ENCODE results near the gene FUNDC2. TPM values are rescaled to one million over a fixed set of nuclear protein-coding genes. Genes with fewer than 3 reads are reported as not detected.

FUNDC2 gene
- total and polyA plus RNA-seq, 2 of the 13 experiments (the other 11 are each of a cell fraction or from before 2014, with no cell fraction given), result 65.3 to 109 TPM

DNA sequence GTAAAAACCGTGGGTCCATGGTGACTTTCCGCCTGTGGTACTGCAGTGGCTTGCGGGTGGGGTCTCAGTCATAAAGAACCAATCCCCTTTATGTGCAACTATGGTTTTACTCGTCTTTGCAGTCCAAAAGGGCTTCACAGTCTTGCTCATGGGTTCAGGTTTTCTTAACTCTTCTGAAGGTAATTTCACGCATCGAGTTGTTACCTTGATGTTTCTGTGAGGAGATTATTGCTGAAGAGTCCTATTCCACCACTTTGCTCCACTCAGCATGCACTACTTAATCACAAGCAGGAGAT is 45.6 kb upstream of the FUNDC2 start:
- H4K20me1 ChIP-seq (ENCODE audit: insufficient read depth, low read length), result no peaks in the 10 kb centered on the region
- intact Hi-C loops (cut with micrococcal nuclease; ENCODE audit: unreplicated experiment), result loop anchor here (1.0 to 2.0 kb wide), 2 partner anchors 76 to 168 kb away; no protein-coding TSS in a partner anchor
- H3K27me3 ChIP-seq (ENCODE audit: control insufficient read depth in 1 of 2, insufficient read depth in 2 of 2, low read length in 2 of 2), result no peaks in the 10 kb centered on the region
- FAIRE-seq, result no peak
- TF ChIP-seq HES4 (CRISPR knock-in tag; IDR thresholded peaks at IDR 0.05; ENCODE audit: borderline replicate concordance), result no peak
- TF ChIP-seq, protein P1, sequence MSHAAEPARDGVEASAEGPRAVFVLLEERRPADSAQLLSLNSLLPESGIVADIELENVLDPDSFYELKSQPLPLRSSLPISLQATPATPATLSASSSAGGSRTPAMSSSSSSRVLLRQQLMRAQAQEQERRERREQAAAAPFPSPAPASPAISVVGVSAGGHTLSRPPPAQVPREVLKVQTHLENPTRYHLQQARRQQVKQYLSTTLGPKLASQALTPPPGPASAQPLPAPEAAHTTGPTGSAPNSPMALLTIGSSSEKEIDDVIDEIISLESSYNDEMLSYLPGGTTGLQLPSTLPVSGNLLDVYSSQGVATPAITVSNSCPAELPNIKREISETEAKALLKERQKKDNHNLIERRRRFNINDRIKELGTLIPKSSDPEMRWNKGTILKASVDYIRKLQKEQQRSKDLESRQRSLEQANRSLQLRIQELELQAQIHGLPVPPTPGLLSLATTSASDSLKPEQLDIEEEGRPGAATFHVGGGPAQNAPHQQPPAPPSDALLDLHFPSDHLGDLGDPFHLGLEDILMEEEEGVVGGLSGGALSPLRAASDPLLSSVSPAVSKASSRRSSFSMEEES (CRISPR knock-in tag; IDR thresholded peaks at IDR 0.05), result no peak
- TF ChIP-seq KLF11 (CRISPR knock-in tag; IDR thresholded peaks at IDR 0.05), result no peak
- TF ChIP-seq NFRKB (IDR thresholded peaks at IDR 0.05), result no peak
- TF ChIP-seq ZNF12 (CRISPR knock-in tag; IDR thresholded peaks at IDR 0.05), result no peak
- no peak for TF ChIP-seq EED (CRISPR knock-in tag; IDR thresholded peaks at IDR 0.05)
- peaks cover 14% of the 10 kb centered on the region for H3K4me1 ChIP-seq (ENCODE audit: insufficient read depth, low read length)
- peak overlapping the region; percentile 29; the same call in 1 of the 2 replicates for H3K9ac ChIP-seq (ENCODE audit: insufficient read depth, low read depth, low read length)
- peak overlapping the region; percentile 84 for H3K4me2 ChIP-seq (ENCODE audit: low read depth, low read length)
- H3K9me3 ChIP-seq (ENCODE audit: low read length), result no peaks in the 10 kb centered on the region
- H3K4me3 ChIP-seq (replicated peaks in 1 of 3; ENCODE audit: insufficient read depth in 1 of 3, low read depth in 2 of 3, low read length in 3 of 3), result peak overlapping the region; percentile 54 to 64 (median 55)
- CTCF ChIA-PET (ENCODE audit: low intra/inter-chr PET ratio, low total read pairs), result interaction anchor here (0.9 to 2.1 kb wide), 2 partner anchors 76 to 105 kb away, joined by 5 to 21 read pairs; no protein-coding TSS in a partner anchor
- POLR2A ChIA-PET, result no interaction called here
- H3K36me3 ChIP-seq (replicated peaks in 1 of 2; ENCODE audit: control insufficient read depth in 1 of 2, insufficient read depth in 2 of 2, low read length in 2 of 2), result no peaks in the 10 kb centered on the region
- H3K27ac ChIP-seq (ENCODE audit: extremely low read length, insufficient read depth, low read length), result no peak overlapping the region
- peak; percentile 50 for ATAC-seq
- no peak for DNase-seq (ENCODE audit: low spot score)
- peak overlapping the region; percentile 60 for H2AFZ ChIP-seq (ENCODE audit: low read length)
- in situ Hi-C loops (cut with HindIII; ENCODE audit: extremely low pct_ligation_motif_present, low pct_unique_long_range_greater_than_20kb), result loop anchor here (10.0 kb wide), 2 partner anchors 74 to 104 kb away; no protein-coding TSS in a partner anchor
- H3K79me2 ChIP-seq (ENCODE audit: insufficient read depth, low read length), result no peaks in the 10 kb centered on the region
- WGBS (ENCODE audit: low lambda C conversion rate), result 3% methylated on average over 4 of the region's 6 CpGs
- no TSS peak for BruUV-seq (replicated peaks)

DNA sequence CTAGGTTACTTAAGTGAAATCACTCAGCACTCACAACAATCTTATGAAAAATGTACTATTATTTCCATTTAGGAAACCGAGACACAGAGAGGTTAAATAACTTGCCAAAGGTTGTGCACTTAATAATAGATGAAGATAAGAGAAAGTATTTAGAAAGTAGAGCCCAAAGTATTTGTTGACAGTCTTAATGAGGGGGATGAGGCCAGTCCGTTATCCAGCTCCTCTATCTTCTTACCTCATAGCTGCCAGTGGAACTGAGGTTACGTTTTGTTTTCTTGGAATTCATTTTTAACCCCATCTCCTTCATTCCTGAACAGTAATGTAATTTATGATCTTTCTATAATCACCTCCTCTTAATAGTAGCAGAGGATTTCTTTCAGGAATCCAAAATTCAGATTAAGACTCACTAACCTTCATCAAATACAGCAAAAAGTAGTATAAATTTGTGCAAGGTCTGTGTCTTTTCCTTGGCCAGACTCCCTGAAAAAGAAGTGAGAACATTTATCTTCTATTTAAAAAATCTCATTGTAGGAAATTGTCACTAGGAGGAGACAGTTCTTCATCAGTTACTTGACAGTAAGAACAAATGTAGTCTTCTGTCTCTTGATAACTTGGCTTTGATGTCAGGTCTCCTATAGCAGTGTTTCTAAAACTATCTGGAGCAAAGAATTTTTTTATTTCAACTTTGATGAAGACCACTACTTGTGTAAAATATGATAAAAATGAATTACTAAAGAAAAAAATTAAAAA is 39.6 kb upstream of the FUNDC2 start:
- WGBS (ENCODE audit: low lambda C conversion rate), result 5% methylated on average over 3 of the region's 3 CpGs
- intact Hi-C loops (cut with micrococcal nuclease; ENCODE audit: unreplicated experiment), result no loop called here
- H3K4me1 ChIP-seq (ENCODE audit: insufficient read depth, low read length), result peaks cover 23% of the 10 kb centered on the region
- ChIA-PET POLR2A (interaction anchor here (2.2 kb wide), 1 partner anchor 40 kb away, joined by 15 read pairs; the partner anchor contains the start of gene FUNDC2), CTCF (ENCODE audit: low intra/inter-chr PET ratio, low total read pairs) (interaction anchor here (2.1 kb wide), 1 partner anchor 71 kb away, joined by 4 read pairs; no protein-coding TSS in a partner anchor)
- ATAC-seq (no peak), FAIRE-seq (peak; percentile 37), DNase-seq (ENCODE audit: low spot score) (no peak)
- in situ Hi-C loops (cut with HindIII; ENCODE audit: extremely low pct_ligation_motif_present, low pct_unique_long_range_greater_than_20kb), result loop anchor here (10.0 kb wide), 2 partner anchors 68 to 98 kb away; no protein-coding TSS in a partner anchor
- peak overlapping the region in 1 of 3 experiments; percentile 10; a peak in 1 of 6 replicates for H3K4me3 ChIP-seq (replicated peaks in 1 of 3; ENCODE audit: insufficient read depth in 1 of 3, low read depth in 2 of 3, low read length in 3 of 3)
- BruUV-seq (replicated peaks), result no TSS peak
- no peaks in the 10 kb centered on the region for H3K9me3 ChIP-seq (ENCODE audit: low read length)
- H4K20me1 ChIP-seq (ENCODE audit: insufficient read depth, low read length), result no peaks in the 10 kb centered on the region
- no peaks in the 10 kb centered on the region for H3K79me2 ChIP-seq (ENCODE audit: insufficient read depth, low read length)
- no peak overlapping the region for H2AFZ ChIP-seq (ENCODE audit: low read length)
- no peak overlapping the region for H3K4me2 ChIP-seq (ENCODE audit: low read depth, low read length)
- no peaks in the 10 kb centered on the region for H3K36me3 ChIP-seq (replicated peaks in 1 of 2; ENCODE audit: control insufficient read depth in 1 of 2, insufficient read depth in 2 of 2, low read length in 2 of 2)
- no peak overlapping the region for H3K27ac ChIP-seq (ENCODE audit: extremely low read length, insufficient read depth, low read length)
- no peaks in the 10 kb centered on the region for H3K27me3 ChIP-seq (ENCODE audit: control insufficient read depth in 1 of 2, insufficient read depth in 2 of 2, low read length in 2 of 2)
- H3K9ac ChIP-seq (ENCODE audit: insufficient read depth, low read depth, low read length), result no peak overlapping the region
- no peak for TF ChIP-seq U2AF2 (IDR thresholded peaks at IDR 0.05; ENCODE audit: low read depth, low read length)
- TF ChIP-seq, protein P2, sequence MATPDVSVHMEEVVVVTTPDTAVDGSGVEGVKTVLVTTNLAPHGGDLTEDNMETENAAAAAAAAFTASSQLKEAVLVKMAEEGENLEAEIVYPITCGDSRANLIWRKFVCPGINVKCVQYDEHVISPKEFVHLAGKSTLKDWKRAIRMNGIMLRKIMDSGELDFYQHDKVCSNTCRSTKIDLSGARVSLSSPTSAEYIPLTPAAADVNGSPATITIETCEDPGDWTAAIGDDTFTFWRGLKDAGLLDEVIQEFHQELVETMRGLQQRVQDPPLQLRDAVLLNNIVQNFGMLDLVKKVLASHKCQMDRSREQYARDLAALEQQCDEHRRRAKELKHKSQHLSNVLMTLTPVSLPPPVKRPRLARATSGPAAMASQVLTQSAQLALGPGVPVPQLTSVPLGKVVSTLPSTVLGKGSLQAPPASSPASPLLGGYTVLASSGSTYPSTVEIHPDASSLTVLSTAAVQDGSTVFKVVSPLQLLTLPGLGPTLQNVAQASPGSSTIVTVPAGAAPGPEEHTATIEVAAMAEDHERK (CRISPR knock-in tag; IDR thresholded peaks at IDR 0.05; ENCODE audit: low read depth), result no peak
- peak; percentile 46 for TF ChIP-seq STAG1 (CRISPR knock-in tag; IDR thresholded peaks at IDR 0.05)
- TF ChIP-seq RNF2 (conservative IDR thresholded peaks at IDR 0.05; ENCODE audit: low read depth), result no peak
- TF ChIP-seq REL (CRISPR knock-in tag; conservative IDR thresholded peaks at IDR 0.05), result no peak
- no peak for TF ChIP-seq ZSCAN12 (CRISPR knock-in tag; IDR thresholded peaks at IDR 0.05)
- TF ChIP-seq, protein P3, sequence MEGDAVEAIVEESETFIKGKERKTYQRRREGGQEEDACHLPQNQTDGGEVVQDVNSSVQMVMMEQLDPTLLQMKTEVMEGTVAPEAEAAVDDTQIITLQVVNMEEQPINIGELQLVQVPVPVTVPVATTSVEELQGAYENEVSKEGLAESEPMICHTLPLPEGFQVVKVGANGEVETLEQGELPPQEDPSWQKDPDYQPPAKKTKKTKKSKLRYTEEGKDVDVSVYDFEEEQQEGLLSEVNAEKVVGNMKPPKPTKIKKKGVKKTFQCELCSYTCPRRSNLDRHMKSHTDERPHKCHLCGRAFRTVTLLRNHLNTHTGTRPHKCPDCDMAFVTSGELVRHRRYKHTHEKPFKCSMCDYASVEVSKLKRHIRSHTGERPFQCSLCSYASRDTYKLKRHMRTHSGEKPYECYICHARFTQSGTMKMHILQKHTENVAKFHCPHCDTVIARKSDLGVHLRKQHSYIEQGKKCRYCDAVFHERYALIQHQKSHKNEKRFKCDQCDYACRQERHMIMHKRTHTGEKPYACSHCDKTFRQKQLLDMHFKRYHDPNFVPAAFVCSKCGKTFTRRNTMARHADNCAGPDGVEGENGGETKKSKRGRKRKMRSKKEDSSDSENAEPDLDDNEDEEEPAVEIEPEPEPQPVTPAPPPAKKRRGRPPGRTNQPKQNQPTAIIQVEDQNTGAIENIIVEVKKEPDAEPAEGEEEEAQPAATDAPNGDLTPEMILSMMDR (CRISPR knock-in tag; IDR thresholded peaks at IDR 0.05), result 0 out of 2 replicates have a peak, but pooled peaks have one; percentile 31
- no peak for TF ChIP-seq CBFB (CRISPR knock-in tag; IDR thresholded peaks at IDR 0.05)

Measured in HepG2 (cell line).